SK-N-DZ (cell line): ENCODE data around the gene PRKCB.
"Not testable (repeated sequence)": the region's sequence is repeated elsewhere in the genome, so short reads cannot be mapped to it uniquely, and the experiment has no call there.

Source experiments
- DNase-seq: peaks from one replicate; pipeline ENCODE4 v3.0.0-alpha.2; 2015; ENCODE audit warnings: low spot score

Gene PRKCB

DNA sequence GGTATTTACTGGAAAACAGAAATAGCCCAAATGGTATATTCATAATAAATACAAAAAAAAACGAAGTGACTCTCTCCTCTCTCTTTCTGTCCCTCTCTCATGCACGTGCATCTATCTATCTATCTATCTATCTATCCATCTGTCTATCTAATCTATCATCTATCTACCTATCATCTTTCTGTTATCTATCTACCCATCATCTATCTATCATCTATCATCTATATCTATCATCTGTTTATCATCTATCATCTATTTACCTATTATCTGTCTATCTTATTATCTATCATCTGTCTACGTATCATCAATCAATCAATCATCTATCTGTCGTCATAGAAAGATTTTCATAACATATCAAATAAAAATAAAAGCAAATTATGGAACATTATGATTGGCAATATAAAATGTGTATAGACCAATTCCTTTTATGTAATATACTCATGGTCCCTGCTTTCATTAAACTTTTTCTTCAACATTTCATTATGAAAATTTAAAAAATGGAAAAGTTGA lies 293.7 kb downstream of the PRKCB start:
- DNase-seq, result no peak

DNA sequence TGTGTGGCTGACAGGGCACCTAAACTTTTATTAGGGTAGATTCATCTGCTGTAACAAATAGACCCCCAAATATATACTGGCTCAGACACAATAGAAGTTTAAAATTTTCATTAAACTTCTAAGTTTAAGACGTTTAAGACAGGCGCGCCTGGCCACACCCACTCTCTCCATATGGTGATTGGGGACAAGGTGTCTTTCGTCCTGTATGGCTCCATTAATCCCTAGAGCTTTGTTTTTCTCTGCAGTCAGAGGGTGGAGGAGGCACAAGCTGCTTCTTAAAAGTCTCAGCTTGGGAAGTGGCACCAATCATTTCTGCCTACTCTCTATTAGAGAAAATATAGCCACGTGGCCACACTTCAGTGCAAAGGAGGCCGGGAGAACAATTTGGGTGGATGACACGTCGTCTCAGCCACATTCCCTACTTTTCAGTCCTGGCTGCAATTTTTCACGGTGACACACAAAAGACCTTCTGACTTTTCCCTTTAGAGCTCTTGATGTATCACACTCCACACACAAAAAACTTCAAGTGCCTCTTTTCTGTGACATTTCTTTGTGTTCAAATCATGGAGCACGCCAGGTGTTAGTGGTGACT lies 294.8 kb downstream of the PRKCB start:
- no peak for DNase-seq

DNA sequence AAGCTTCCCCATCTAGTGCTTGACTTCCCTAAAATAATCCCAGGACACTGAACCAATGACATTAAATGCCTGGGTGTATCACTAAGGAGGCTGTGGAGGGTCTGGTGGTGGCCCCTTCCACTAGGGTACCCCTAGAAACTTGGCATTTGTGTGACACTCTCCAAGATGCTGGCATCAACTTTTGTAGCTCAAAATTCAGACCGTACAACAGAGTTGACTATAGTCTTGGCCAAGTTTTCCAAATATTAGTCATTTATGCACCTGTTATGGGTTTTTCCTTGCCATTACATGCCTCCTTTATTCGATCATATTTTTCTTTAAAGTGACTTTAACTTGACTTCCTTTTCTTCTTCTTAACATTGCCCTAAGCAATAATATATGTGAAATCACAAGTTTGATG lies 295.5 kb downstream of the PRKCB start:
- no peak for DNase-seq

DNA sequence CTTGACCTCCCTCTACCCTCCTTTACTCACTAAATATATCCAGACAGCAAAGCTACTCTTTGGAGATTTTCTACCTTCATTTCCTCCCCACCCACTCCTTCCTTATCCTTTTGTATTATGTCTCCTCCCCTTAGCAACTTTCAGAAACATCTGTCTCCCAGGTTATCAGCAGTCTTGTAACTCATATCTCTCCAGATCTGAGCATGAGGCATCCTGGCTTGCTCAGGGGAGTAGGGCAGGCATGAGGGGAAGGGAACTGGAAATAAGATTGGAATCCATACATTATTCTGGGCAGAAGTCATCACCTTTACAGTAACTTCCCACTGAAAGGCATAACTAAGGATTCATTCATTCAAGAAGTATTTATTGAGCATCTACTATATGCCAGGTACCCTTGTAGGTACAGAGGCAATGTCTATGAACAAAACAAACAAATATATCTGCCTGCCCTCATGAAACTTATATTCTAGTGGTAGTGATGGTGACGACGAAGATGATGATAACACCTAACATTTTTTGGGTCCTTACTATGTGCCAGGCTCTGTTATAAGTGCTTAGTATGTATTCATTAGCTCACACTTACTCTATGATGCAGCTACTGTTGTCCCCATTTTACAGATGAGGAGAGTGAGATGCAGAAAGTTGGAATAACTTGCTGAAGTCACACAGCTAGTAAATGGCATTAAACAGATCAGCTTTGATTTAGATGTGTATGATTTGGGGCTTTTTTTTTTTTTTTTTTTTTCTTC lies 296.4 kb downstream of the PRKCB start:
- no peak for DNase-seq

DNA sequence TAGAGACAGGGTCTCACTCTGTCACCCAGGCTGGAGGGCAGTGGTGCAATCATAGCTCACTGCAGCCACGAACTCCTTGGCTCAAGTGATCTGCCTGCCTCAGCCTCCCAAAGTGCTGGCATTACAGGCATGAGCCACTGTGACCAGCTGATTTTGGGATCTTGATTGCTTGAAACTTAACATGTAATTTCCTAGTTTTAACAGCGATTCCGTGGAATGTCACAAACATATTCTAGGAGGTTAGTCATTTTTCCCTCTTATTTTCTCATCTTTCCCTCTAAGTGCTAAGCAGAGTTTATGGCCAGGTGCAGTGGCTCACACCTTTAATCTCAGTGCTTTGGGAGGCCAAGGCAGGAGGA lies 297.0 kb downstream of the PRKCB start:
- no peak for DNase-seq

DNA sequence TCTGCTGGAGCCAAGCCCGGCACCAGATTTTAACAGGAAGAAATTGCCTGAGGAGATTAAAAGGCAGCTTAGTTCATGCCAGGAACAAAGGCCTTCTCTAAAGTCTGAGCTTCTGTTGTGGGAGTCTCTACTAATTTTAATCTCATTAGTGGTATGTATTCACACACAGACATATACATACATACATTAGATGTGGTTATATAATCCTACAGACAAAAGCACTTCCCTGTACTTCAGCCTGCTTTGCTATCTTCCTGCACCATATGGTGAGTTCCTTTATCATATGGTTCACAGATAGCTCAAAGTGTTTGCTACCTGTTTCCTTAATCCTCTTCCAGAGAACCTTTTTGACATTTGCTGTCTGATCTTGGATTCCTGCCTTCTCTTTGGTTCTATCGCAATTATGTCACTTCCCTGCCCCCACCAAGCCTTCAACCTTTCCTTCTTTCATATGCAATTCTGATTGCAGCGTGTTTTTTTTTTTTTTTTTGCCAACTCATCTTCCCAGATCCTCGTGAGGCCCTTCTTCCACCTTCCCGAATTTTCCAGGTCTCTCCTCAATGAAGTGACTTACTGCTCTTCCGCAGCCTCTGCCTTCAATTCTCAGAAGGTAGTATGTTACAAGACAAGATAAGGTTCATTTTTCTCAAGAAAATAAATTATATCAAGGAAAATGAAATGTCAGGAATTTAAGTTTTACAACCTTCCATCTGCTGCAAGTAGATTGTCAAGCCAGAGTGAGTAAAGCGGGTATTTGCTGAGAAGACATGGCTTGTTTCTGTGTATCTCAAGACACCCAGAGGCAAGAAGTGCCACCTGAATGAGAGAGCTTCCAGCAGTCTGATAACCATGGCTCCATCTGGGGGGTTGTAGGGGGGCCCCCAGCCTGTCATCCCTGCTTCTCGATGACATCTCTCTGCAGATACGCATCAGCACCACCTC lies 300.1 kb downstream of the PRKCB start:
- no peak for DNase-seq

DNA sequence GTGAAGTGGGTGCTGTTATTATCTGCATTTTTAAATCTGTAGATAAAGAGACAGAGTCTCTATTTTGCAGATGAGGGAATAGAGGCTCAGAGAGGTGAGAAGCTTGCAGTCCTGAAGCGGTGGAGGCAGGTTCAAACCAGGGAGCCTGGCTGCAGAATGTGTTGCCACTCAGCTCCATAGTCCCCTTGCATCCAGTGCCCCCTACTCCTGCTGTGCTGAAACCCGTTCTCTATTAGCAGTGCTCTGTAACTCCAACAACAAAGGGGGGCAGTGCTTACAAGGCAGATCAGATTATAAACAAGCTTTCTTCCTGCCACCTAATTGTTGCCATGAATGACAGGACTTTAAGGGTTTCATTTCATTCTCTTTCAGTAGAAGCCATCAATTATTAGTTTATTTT lies 302.2 kb downstream of the PRKCB start:
- DNase-seq, result no peak

DNA sequence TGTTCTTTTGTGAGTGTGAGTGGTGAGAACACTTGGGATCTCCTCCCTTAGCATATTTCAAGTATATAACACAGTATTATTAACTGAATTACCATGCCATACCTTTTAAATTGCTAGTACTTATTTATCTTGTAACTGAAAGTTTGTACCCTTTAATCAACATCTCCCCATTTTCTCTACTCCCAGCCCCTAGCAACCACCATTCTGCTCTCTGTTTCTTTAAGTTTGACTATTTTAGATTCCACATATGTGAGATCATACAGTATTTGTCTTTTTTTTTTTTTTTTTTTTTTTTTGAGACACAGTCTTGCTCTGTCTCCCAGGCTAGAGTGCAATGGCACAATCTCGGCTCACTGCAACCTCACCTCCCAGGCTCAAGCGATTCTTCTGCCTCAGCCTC lies 302.8 kb downstream of the PRKCB start:
- no peak for DNase-seq

DNA sequence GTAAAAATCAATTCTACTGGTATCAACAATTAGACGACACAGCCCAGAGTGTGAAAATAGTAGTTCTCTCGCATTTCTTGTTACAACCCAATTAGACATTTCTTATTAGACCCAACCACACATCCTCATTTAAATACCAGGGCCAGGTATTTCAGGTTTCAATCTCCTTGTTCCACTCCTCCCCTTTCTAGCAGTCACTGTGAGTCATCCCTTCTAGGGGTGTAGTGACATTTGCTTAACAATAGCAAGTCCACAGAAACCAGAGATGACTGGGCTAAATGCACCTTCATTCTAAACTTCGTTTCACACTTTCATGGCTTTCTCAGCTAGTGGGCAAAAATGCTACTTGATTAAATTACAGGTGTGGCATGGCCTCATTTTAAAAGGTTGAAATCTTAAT lies 303.5 kb downstream of the PRKCB start:
- no peak for DNase-seq

DNA sequence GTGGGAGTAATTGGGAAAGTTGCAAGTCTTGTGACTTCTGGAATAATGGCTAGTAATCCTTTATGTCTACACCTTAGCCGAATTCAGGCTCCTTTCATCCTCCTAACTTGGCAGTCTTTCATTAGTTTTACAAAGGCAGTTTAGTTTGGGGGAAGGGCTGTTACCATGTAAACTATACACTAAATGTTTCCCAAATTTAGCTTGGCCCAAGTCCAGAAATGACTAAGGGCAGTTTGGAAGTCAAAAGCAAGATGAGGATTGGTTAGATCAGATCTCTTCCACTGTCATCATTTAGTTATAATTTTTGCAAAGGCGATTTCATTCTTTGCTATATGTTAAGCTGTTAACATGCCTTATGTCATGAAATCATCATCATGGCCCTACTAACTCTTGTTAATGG lies 304.9 kb downstream of the PRKCB start:
- DNase-seq, result no peak

DNA sequence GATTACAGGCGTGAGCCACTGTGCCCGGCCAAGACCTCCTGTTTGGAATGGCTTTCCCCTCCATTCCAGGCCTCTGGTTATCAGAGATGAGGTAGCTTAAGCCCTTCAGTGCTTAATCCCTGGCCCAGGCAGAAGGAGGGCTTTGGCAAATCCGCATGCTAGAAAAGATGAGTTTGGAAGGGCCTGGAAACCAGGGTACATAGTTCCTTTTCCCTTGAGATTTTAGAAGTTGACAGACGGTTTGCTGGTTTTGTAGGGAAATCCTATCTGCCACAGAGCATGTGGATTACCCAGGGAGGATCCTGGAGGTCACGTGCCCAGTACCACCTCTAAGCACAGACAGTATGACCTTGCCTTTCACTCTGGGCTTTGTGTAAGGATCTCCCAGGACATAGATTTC lies 305.7 kb downstream of the PRKCB start:
- DNase-seq, result no peak

DNA sequence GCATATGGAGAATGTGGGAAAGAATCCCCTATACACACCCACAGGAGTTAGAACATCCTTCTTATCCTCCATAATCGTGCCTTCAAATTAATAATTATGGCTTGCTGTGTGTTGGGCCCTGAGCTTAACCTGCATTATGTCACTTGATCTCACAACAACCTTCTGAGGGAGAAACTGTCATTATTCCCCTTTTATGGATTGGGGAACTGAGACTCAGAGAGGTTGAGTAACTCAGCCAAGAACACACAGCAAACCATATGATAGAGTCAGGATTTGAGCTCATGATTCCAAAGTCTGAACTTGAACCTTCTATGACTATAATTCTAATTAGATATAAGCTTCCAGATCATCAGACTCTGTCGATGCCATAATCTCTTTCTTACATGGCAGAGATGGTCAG lies 306.1 kb downstream of the PRKCB start:
- DNase-seq, result no peak

DNA sequence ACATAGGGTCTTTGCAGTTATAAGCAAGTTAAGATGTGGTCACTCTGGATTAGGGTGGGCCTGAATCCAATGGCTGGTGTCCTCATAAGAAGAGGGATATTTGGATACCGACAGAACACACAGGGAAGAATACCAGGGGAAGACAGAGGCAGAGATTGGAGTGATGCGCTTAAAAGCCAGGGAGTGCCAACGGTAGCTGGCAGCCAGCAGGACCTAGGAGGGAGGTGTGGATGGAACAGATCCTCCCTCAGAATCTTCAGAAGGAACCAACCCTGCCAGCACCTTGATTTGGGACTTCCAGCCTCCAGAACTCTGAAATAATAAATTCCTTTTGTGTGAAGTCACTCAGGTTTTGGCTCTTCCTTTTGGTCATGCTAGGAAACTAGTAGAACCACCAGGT lies 310.1 kb downstream of the PRKCB start:
- DNase-seq, result no peak

DNA sequence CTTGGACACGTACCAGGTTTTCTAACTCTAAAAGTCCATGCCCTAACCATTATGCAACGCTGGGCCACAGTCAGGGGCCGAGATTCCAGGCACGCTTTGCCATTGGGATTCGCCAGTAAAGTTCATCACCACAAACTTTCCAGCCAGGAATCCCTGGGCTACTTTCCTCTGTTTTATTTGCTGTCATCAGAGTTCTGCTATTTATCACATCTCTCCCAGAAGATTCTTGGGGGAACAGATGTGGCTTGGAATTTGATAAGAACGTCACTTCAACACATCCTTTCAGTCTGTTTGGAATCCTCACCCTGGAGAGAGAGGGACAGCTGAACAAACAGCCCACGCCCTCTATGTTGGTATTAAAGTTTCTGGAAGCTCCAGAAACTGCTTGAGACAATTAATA lies 310.7 kb downstream of the PRKCB start:
- DNase-seq, result peak; percentile 64

DNA sequence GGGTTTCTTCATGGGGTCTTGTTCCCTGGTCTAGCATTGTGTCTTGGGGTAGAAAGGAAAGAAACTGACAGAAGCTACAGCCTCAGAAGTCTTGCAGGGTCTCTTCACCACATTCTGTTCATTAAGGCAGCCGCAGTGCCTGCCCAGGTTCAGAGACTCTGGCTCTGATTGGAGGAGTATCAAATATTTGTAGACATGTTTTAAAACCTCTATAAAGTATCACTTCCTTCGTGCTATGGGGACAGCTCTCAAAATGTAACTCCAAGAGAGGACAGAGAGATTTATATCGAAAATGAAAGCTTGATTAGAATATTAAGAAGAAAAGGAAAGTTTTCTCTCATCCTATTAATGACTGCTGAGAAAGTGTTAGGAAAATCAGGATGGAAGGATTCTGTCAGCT lies 313.3 kb downstream of the PRKCB start:
- no peak for DNase-seq

DNA sequence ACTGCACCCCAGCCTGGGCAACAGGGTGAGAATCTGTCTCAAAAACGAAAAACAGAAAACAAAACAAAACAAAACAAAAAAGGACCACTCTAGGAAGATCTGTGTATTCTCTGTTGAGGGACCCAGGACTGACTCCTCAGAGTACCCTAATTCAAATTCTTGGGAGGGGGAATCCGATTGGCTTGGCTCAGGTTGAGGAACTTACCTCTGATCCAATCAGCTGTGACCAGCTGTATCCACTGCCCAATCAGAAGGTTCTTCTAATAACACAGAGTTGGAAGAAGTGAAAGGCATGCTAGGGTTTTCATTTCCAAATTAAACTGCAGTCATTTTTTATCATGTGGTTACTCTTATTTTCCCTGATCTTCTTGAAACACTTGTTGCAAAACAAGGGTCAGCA lies 314.5 kb downstream of the PRKCB start:
- DNase-seq, result no peak

DNA sequence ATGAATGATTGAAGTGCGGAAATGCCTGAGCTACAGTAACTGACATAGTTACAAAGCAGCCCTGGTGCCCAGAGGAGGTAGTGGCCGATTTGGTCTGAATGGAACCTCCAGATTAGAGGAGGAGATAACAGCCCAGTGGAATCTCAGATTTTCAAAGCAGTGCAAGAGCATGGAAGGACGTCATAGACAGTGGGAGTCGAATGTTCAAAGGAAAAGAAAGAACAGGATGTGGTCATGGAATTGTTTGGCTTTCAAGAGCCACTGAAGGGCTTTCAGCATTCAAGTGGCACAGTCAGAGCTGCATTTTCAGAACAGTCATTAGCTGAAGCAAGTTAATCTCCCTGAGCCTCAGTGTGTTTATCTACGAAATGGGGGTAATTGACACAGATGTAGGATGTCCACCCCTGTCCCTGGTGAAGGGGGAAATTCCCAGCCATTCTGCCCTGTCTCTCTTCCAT lies 315.7 kb downstream of the PRKCB start:
- peak; percentile 38 for DNase-seq

DNA sequence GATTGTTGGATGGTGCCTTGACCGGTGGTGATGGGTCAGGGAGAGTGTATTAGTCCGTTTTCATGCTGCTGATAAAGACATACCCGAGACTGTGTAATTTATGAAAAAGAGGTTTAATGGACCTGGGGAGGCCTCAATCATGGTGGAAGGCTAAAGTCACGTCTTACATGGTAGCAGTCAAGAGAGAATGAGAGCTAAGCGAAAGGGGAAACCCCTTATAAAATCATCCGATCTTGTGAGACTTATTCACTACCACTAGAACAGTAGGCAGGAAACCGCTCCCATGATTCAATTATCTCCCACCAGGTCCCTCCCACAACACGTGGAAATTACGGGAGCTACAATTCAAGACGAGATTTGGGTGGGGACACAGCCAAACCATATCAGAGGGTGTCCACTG lies 316.3 kb downstream of the PRKCB start:
- not testable (repeated sequence) for DNase-seq

DNA sequence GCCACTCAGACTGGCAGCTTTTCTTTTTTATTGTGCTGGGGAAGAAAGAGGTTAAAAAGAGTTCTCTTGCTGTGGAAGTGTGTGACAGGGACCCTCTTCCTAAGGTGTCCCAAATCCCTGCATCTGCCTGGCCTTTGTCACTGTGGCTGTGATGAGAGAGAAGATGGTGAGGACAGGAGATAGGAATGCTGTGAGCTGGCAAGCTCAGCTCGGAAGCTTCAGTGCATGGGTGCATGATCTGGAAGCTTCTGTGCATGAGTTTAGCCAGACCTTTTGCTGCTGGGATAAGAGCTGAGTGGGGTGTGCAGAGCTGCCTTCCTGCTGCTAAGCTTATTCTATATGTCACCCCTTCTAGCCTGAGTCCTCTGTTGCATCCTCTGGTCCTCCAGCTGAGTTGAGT lies 317.0 kb downstream of the PRKCB start:
- DNase-seq, result no peak

DNA sequence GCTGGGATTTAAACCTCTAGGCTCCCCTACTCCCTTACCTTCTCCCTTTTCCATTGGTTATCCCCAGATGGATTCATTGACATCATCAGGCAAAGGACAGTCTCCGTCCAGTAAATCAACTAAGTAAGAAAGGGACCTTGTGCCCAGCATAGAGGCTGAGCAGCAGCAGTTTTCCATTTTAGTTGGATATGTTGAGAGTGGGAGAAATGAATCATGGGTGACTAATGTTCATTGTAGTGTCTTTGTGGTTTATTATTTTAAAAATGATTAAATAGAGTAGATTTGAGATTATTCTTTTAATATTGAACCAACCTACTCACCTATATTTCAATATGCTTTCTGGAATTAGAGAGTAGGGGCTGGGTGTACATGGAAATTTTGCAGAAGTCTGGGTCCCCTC lies 321.0 kb downstream of the PRKCB start:
- DNase-seq, result no peak

DNA sequence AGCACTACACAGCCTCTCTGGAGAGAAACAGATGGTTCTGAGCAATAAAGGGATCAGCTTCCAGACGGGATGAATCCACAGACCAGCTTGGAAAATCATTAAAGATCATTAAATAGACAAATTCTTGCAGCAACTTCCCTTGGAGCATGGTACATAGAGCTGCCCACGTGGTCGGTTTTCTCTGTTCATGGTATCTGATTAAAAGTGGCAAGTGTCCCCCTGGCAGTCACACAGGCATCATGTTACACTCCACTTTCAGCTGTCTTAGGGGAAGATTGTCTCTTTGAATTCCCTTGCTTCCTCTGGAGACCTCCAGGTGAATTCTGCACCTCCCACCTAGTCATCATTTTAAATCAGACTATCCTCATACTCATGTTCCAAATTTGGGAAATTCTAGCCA lies 328.2 kb downstream of the PRKCB start:
- peak; percentile 40 for DNase-seq

DNA sequence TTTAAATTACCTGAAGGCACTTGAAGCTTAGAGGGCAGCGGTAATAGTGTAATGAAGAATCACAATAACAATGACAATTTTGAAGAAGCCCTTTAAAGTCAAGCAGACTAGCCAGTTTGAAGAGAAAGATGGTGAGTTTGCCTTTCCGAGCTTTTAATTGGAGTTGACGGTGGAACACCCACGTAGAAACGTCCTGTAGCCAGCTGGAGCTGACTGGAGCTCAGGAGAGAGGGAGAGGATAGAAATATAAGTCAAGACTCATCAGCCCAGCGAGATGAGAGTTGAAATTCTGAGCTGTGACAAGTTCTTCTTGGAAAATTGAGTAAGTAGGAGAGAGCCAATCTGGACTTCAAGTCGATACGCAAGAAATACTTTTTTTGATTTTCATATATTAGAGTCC lies 328.6 kb downstream of the PRKCB start:
- DNase-seq, result no peak
